ENCODE measurements around the gene PPEF2. TPM values are rescaled to one million over a fixed set of nuclear protein-coding genes. Genes with fewer than 3 reads are reported as not detected.
"Not testable (repeated sequence)": the region's sequence is repeated elsewhere in the genome, so short reads cannot be mapped to it uniquely, and the experiment has no call there.

PPEF2 gene
- total RNA-seq, 1 experiment from 2014 or later, result not detected

GRCh38 chr4:75908555-75908954 lies 6.3 kb upstream of the PPEF2 start:
- in situ Hi-C loops (cut with HindIII; ENCODE audit: low pct_unique_long_range_greater_than_20kb, low sequenced_read_pairs), result no loop called here
- DNase-seq (ENCODE audit: low read depth), result no peak

DNA sequence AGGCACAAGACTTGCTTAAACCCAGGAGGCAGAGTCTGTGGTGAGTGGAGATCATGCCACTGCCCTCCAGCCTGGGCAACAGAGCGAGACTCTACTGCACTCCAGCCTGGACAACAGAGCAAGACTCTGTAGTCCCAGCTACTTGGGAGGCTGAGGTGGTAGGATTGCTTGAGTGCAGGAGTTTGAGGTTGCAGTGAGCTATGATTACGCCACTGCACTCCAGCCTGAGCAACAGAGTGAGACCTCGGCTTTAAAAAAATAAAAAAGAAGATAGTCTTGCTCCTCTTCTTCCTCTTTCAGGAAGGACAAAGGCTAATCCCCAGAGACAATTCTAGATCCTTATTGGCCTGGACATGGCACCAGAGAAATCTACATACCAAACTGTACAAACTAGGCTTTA lies 5.7 kb upstream of the PPEF2 start:
- in situ Hi-C loops (cut with HindIII; ENCODE audit: low pct_unique_long_range_greater_than_20kb, low sequenced_read_pairs), result no loop called here
- DNase-seq (ENCODE audit: low read depth), result no peak

GRCh38 chr4:75904076-75904475 lies 1.8 kb upstream of the PPEF2 start:
- in situ Hi-C loops (cut with HindIII; ENCODE audit: low pct_unique_long_range_greater_than_20kb, low sequenced_read_pairs), result no loop called here
- no peak for DNase-seq (ENCODE audit: low read depth)

GRCh38 chr4:75898536-75898935 lies 3.7 kb downstream of the PPEF2 start:
- in situ Hi-C loops (cut with HindIII; ENCODE audit: low pct_unique_long_range_greater_than_20kb, low sequenced_read_pairs), result no loop called here
- DNase-seq (ENCODE audit: low read depth), result no peak

DNA sequence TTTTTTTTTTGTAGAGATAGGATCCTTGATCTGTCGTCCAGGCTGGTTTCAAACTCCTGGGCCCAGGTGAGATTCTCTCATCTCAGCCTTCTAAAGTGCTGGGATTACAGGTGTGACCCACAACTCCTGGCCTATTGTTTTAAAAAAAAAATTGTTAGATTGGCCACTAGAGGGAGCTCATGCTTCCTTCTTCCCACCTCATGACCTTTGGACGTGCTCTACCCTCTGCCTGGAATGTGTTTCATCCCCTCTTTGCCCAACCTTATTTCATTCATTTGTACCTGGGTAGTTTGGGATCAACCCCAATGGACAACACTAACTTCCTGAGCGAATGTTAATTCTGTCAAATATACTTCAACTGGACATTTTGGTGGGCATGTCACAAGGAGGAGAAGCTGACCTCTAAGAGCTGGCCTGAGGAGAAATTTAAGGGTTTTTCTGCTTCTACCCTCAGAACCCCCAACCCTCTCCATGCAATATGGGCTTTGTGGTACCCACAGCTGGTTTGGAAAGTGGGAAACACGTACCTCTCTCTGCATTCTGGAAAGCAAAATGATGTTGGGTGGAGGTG lies 6.4 kb downstream of the PPEF2 start:
- in situ Hi-C loops (cut with HindIII; ENCODE audit: low pct_unique_long_range_greater_than_20kb, low sequenced_read_pairs), result no loop called here
- peak; percentile 40 for DNase-seq (ENCODE audit: low read depth)

DNA sequence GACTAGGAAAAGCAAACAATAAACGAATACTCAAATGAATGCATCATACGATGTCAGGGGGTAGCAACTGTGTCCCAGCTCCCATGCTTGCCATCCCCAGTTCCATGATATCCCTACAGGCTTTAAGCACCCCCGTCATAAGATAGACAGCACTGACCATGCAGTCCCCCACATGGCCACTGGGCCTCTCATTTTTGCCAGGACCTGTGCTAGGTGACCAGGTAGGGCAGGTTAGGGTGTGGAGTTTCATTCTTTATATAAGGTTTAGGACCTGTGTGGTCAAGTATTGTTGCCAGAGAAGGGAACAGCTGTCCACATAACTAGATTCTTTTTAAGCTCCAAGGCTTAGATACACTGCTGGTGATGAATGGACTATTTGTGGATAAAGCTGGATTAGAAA lies 9.7 kb downstream of the PPEF2 start:
- in situ Hi-C loops (cut with HindIII; ENCODE audit: low pct_unique_long_range_greater_than_20kb, low sequenced_read_pairs), result no loop called here
- no peak for DNase-seq (ENCODE audit: low read depth)

DNA sequence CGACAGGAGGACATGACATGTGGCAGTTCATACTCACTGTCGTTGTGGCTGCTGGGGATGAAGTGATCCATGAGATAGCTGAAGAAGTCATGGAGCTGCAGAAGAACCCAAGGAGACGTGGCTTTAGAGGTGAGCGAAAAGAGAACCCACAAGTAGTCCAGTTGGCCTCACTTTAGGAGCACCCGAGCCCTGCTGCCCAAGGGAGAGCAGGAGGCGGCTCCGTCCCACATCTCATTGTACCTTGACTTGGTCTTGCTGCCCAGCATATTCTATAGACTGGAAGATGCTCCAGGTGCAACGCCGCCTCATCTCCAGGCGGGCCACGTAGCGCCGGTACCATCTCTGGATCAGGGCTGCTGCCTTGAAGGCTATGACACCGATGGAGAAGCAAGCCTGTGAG lies 10.6 kb downstream of the PPEF2 start:
- no peak for DNase-seq (ENCODE audit: low read depth)
- in situ Hi-C loops (cut with HindIII; ENCODE audit: low pct_unique_long_range_greater_than_20kb, low sequenced_read_pairs), result no loop called here

- in situ Hi-C loops (cut with HindIII; ENCODE audit: low pct_unique_long_range_greater_than_20kb, low sequenced_read_pairs), result no loop called here
- DNase-seq (ENCODE audit: low read depth), result no peak
Observed at GRCh38 chr4:75889537-75890199, 12.6 kb downstream of the PPEF2 start.

- no peak for DNase-seq (ENCODE audit: low read depth)
- in situ Hi-C loops (cut with HindIII; ENCODE audit: low pct_unique_long_range_greater_than_20kb, low sequenced_read_pairs), result no loop called here
Observed at GRCh38 chr4:75886104-75886503, 16.1 kb downstream of the PPEF2 start.

- in situ Hi-C loops (cut with HindIII; ENCODE audit: low pct_unique_long_range_greater_than_20kb, low sequenced_read_pairs), result no loop called here
- no peak for DNase-seq (ENCODE audit: low read depth)
Observed at GRCh38 chr4:75881476-75881875, 20.8 kb downstream of the PPEF2 start.

DNA sequence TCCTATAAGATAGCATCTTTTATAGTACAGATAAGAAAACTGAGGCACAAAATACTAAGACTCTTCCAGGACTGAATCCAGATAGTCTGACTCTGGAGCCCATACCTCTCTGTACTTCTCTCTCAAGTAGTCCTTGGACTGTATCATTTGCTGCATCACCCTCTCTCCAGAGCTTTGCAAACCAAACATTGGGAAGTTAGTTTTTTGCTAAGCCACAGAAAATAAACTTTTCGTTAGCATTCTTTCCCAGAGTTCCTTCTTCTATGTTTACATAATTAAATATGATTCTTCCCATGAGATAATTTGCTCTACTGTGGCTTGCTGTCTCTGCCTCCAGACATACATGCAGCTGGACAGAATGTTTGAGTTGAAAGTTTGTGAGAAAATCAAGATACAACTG lies 22.0 kb downstream of the PPEF2 start:
- in situ Hi-C loops (cut with HindIII; ENCODE audit: low pct_unique_long_range_greater_than_20kb, low sequenced_read_pairs), result no loop called here
- no peak for DNase-seq (ENCODE audit: low read depth)

- DNase-seq (ENCODE audit: low read depth), result no peak
- in situ Hi-C loops (cut with HindIII; ENCODE audit: low pct_unique_long_range_greater_than_20kb, low sequenced_read_pairs), result no loop called here
Observed at GRCh38 chr4:75878246-75878756, 24.0 kb downstream of the PPEF2 start.

DNA sequence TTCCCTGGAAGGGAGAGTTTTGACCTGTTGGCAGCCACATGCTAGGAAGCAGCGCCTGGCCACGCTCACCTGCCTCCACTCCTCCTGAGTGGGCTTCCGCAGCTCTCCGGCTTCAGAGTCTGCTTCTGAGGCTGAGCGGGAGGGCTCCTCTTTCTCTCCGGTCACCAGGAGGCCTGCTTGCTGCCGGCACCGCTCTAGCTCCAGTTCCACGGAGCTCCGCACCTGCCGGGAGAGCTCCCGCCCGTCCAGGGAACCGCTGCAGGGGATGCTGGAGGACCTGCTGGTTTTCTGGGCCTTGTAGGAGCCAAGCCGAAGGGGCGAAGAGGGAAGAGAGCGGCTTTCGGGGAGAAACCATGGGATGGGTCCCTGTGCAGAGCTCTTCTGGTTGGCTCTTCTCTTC lies 26.0 kb downstream of the PPEF2 start:
- DNase-seq (ENCODE audit: low read depth), result no peak
- in situ Hi-C loops (cut with HindIII; ENCODE audit: low pct_unique_long_range_greater_than_20kb, low sequenced_read_pairs), result no loop called here

GRCh38 chr4:75869100-75869499 lies 33.2 kb downstream of the PPEF2 start:
- DNase-seq (ENCODE audit: low read depth), result no peak
- in situ Hi-C loops (cut with HindIII; ENCODE audit: low pct_unique_long_range_greater_than_20kb, low sequenced_read_pairs), result no loop called here

DNA sequence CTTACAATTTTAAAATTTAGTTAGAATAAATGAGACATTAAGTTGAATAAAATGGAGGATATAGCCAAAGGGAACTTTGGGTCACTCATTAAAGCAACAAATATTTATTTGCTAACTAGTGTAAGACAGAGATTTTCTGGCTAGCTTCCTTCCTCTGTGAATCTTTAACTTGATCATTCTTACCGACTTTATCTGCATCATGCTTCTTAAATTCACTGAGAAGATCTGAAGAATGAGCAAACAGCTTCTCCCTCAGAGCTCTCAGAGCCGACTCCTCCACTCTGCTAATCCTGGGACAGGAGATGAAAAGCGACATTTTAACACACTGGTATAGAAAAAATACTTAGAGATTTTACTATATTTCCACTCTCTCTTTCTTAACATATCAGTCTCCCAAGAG lies 35.1 kb downstream of the PPEF2 start:
- in situ Hi-C loops (cut with HindIII; ENCODE audit: low pct_unique_long_range_greater_than_20kb, low sequenced_read_pairs), result no loop called here
- no peak for DNase-seq (ENCODE audit: low read depth)

GRCh38 chr4:75860606-75861005 lies 41.6 kb downstream of the PPEF2 start:
- DNase-seq (ENCODE audit: low read depth), result no peak
- in situ Hi-C loops (cut with HindIII; ENCODE audit: low pct_unique_long_range_greater_than_20kb, low sequenced_read_pairs), result no loop called here

DNA sequence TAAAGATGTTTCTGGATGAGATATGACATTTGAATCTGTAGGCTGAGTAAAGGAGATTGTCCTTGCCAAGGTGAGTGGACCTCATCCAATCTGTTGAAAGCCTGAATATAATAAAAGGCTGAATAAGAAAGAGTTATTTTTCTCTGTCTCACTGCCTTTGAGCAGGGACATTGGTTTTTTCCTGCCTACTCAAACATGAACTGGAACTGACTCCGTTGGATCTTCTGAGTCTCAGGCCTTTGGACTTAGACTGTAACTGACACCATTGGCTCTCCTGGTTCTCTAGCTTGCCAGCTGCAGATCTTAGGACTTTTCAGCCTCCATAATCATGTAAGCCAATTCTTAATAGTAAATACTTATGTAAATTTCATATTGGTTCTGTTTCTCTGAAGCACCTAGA lies 43.5 kb downstream of the PPEF2 start:
- in situ Hi-C loops (cut with HindIII; ENCODE audit: low pct_unique_long_range_greater_than_20kb, low sequenced_read_pairs), result no loop called here

GRCh38 chr4:75849461-75849860 lies 52.8 kb downstream of the PPEF2 start:
- in situ Hi-C loops (cut with HindIII; ENCODE audit: low pct_unique_long_range_greater_than_20kb, low sequenced_read_pairs), result no loop called here
- DNase-seq (ENCODE audit: low read depth), result no peak

More for the DNA sequence above, 43.5 kb downstream of the PPEF2 start:
- DNase-seq (ENCODE audit: low read depth), result no peak

DNA sequence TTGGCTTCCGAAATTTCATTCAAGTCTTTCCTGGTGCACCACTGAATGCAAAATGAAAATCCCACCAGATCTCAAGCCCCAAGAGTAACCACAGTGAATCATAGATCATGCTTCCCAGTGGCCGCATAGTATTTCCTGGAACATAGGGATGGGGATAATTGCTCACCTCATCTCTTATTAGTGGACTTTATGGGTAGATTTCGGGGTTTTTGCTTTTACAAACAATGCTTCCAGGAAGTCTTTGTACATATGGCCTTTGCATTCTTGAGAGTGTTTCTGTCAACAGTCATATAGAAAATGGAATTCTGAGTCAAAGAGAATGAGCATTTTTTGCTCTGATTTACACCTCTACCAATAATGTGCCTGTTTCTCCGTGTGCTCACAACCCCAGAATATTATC lies 53.4 kb downstream of the PPEF2 start:
- in situ Hi-C loops (cut with HindIII; ENCODE audit: low pct_unique_long_range_greater_than_20kb, low sequenced_read_pairs), result no loop called here
- no peak for DNase-seq (ENCODE audit: low read depth)

DNA sequence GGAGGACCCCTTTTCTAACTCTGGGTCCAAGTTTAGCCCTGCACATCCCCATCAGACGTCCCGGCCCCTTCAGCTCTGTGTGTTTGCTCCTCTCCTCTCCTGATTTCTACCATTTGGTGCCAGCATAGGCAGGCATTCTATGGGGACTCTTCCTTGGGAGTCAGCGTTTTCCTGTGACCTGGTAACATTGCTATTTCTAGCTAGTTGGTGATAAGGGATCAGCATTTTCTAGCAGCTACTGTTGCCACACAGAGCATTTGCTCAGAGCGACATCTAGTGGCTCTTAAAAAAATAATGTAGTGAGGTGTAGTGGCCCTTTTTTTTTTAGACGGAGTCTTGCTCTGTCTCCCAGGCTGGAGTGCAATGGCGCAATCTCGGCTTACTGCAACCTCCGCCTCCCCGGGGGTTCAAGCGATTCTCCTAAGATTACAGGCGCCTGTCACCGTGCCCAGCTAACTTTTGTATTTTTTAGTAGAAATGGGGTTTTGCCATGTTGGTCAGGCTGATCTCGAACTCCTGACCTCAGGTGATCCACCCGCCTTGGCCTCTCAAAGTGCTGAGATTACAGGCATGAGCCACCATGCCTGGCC lies 54.0 kb downstream of the PPEF2 start:
- peak; percentile 77 for DNase-seq (ENCODE audit: low read depth)
- in situ Hi-C loops (cut with HindIII; ENCODE audit: low pct_unique_long_range_greater_than_20kb, low sequenced_read_pairs), result not testable (repeated sequence)

Data from Caki2 (cell line).